Common myeloid progenitor, CD34-positive (primary cell): Measurements from ENCODE around the gene MERTK.

Experiments
- CTCF ChIA-PET: fragments of 350-600 bp; sonication (Branson Sonifier 250); formaldehyde crosslinking; loops from one replicate; lab custom pipeline; 2021; ENCODE audit warnings: antibody characterized with exemption; lab: Charles Lee
- POLR2A ChIA-PET: fragments of 350-600 bp; sonication (Branson Sonifier 250); formaldehyde crosslinking; loops from one replicate; lab custom pipeline; 2021; ENCODE audit warnings: antibody characterized with exemption; lab: Charles Lee
- DNase-seq, 3 donors: peaks; one replicate each; pipeline versions ENCODE4 v3.0.0 to v3.0.0-alpha.2; 2013
- H3K27ac ChIP-seq, 2 experiments: 1 replicate in 1 of 2; 2 replicates in 1 of 2; pipeline ENCODE4 v1.7.0; 2013; ENCODE audit warnings: inconsistent platforms in 2 of 2, low read length in 2 of 2, mild to moderate bottlenecking in 2 of 2, low read depth in 1 of 2, moderate library complexity in 1 of 2; ENCODE audit not compliant: severe bottlenecking in 2 of 2, insufficient read depth in 1 of 2, poor library complexity in 1 of 2
- H3K27me3 ChIP-seq, 5 experiments: replicated peaks in 2 of 5; 1 replicate in 3 of 5; 2 replicates in 2 of 5; pipeline versions ENCODE4 v1.6.1 to v1.7.0; 2013; ENCODE audit warnings: low read length in 4 of 5, mild to moderate bottlenecking in 2 of 5, moderate library complexity in 2 of 5, inconsistent platforms in 1 of 5; ENCODE audit not compliant: insufficient read depth in 5 of 5, control insufficient read depth in 4 of 5
- H3K36me3 ChIP-seq, 4 experiments: 1 replicate in 2 of 4; 2 replicates in 2 of 4; pipeline versions ENCODE4 v1.6.1 to v1.7.0; 2013; ENCODE audit warnings: low read length in 3 of 4, control low read depth in 1 of 4, mild to moderate bottlenecking in 1 of 4; ENCODE audit not compliant: control insufficient read depth in 4 of 4, insufficient read depth in 4 of 4
- H3K4me1 ChIP-seq, 4 experiments: 1 replicate in 3 of 4; 2 replicates in 1 of 4; pipeline versions ENCODE4 v1.6.1 to v1.7.1; 2013; ENCODE audit warnings: low read length in 3 of 4, mild to moderate bottlenecking in 3 of 4, control low read depth in 1 of 4, inconsistent platforms in 1 of 4, moderate library complexity in 1 of 4; ENCODE audit not compliant: control insufficient read depth in 4 of 4, insufficient read depth in 4 of 4; ENCODE audit errors: control extremely low read depth in 1 of 4
- H3K4me3 ChIP-seq, 7 experiments: 1 replicate in 4 of 7; 2 replicates in 3 of 7; pipeline versions ENCODE4 v1.5.1 to v1.7.0; 2013; ENCODE audit warnings: mild to moderate bottlenecking in 7 of 7, low read length in 6 of 7, moderate library complexity in 6 of 7, inconsistent platforms in 2 of 7, low read depth in 2 of 7, control low read depth in 1 of 7; ENCODE audit not compliant: insufficient read depth in 4 of 7, control insufficient read depth in 1 of 7; ENCODE audit errors: extremely low read depth in 1 of 7
- H3K9me3 ChIP-seq, 5 experiments: 1 replicate in 4 of 5; 2 replicates in 1 of 5; pipeline versions ENCODE4 v1.6.1 to v1.7.1; 2013; ENCODE audit warnings: low read length in 4 of 5, mild to moderate bottlenecking in 2 of 5, inconsistent platforms in 1 of 5, low read depth in 1 of 5, moderate library complexity in 1 of 5; ENCODE audit not compliant: control insufficient read depth in 4 of 5, insufficient read depth in 2 of 5; ENCODE audit errors: control extremely low read depth in 1 of 5
- WGBS: methylation state at CpG from one replicate; pipeline ENCODE4 v1.1.5; 2013; ENCODE audit not compliant: insufficient coverage; 5-methylcytosine and 5-hydroxymethylcytosine counted together

Gene MERTK

DNA sequence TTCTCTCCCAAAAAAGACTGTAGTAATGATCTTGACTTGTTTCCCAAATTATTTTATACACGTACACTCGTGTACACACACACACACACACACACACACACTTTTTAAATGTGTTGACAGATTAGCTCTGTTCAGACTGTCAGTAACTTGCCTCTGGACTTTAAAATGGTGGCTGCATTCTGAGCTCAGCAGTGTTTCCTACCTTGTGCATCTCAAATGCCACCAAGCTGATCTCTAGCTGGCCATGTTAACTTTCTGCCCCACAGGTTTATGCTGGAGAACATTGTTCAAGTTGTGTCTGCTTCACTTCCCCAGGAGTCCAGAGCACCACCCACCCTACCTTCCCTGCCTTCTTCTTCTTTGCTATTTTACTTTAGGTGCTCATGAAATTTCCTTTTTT lies 83.3 kb downstream of the MERTK start:
- no peak for DNase-seq
- Histone ChIP-seq H3K27ac (no peak overlapping the region), H3K27me3 (no peaks in the 10 kb centered on the region), H3K4me3 (no peak overlapping the region), H3K36me3 (peaks cover 5 to 45% (median 35%) of the 10 kb centered on the region in 4 experiments), H3K4me1 (no peaks in the 10 kb centered on the region), H3K9me3 (peaks cover 0 to 3% (median 0%) of the 10 kb centered on the region in 5 experiments)
- ChIA-PET POLR2A (no interaction called here), CTCF (interaction anchor here (0.6 kb wide), 1 partner anchor 16 kb away, joined by 3 read pairs; no protein-coding TSS in a partner anchor)
- 100% methylated on average over 2 of the region's 2 CpGs for WGBS

DNA sequence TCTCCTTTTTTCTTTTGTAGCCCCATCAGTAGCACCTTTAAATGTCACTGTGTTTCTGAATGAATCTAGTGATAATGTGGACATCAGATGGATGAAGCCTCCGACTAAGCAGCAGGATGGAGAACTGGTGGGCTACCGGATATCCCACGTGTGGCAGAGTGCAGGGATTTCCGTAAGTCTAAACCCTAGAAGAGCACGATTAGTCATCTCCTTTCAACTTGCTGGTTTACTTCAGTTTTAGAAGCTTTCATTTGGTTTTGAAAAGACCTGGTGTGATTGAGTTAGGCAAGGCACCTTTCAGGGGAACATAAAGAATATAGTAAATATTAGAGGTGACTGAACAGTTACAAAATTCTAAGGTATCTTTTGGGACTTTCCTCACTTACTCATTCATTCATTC lies 84.4 kb downstream of the MERTK start:
- POLR2A ChIA-PET, result no interaction called here
- no peak overlapping the region for H3K27ac ChIP-seq

DNA sequence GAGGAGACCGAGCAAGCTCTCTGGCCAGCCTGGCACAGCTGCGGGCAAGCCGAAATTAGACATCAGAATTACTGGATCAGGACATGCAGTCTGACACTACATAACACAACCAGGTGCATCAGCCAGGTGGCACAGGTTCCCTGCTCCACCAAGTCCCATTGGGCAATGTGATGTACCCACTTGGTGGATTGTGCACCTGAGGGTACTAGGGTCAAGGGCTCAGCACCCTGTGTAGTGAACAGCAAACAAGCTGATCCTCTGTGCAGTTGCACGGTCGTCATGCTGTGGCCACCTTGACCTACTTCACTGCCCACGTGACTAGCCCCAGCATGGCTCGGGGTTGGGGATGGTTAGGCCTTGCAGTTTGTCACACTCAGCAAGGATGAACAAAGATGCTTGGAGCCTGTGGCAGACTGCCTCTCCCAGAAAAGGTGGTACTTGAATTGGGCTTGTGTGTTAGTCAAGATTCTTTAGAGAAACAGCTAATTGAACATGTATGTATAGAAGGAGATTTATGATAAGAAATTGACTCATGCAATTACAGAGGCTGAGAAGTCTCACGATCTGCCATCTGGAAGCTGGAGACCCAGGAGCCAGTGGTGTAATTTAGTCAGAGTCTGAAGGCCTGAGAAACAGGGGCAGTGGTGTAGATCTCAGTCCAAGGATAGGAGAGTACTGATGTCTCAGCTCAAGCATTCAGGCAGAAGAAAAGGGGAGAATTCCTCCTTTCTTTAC lies 85.2 kb downstream of the MERTK start:
- ChIA-PET CTCF (interaction anchor here (1.5 kb wide), 1 partner anchor 17 kb away, joined by 3 read pairs; no protein-coding TSS in a partner anchor), POLR2A (no interaction called here)
- WGBS, result 76% methylated on average over 8 of the region's 8 CpGs
- peaks cover 2 to 50% (median 36%) of the 10 kb centered on the region in 4 experiments for H3K36me3 ChIP-seq
- DNase-seq, result no peak
- H3K27ac ChIP-seq, result no peak overlapping the region
- no peak overlapping the region for H3K4me3 ChIP-seq
- no peaks in the 10 kb centered on the region for H3K9me3 ChIP-seq
- H3K4me1 ChIP-seq, result no peaks in the 10 kb centered on the region
- H3K27me3 ChIP-seq, result no peaks in the 10 kb centered on the region

More for the DNA sequence above, 84.4 kb downstream of the MERTK start:
- DNase-seq, result no peak
- Histone ChIP-seq H3K27me3 (no peaks in the 10 kb centered on the region), H3K4me1 (no peaks in the 10 kb centered on the region), H3K36me3 (peaks cover 0 to 43% (median 33%) of the 10 kb centered on the region in 4 experiments), H3K4me3 (no peak overlapping the region), H3K9me3 (no peaks in the 10 kb centered on the region)
- CTCF ChIA-PET, result interaction anchor here (1.5 kb wide), 1 partner anchor 18 kb away, joined by 3 read pairs; no protein-coding TSS in a partner anchor
- WGBS, result 98% methylated on average over 5 of the region's 5 CpGs

DNA sequence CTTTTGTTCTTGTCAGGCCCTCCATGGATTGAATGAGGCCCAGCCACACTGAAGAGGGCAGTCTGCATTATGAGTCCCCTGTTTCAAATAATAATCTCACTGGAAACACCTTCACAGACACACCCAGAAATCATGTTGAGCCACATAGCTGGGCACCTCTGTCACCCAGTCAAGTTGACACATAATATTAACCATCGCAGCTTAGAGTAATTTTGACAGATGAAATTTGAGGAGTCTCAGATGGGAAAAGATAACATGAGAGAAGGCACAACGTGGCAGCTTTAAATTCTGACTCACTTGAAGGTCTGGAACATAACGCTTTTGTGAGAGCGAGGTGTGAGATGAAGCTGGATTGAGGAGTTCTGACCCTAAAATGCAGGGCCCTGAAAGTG lies 85.8 kb downstream of the MERTK start:
- Histone ChIP-seq H3K36me3 (peaks cover 2 to 53% (median 36%) of the 10 kb centered on the region in 4 experiments), H3K9me3 (no peaks in the 10 kb centered on the region), H3K4me3 (no peak overlapping the region), H3K27me3 (no peaks in the 10 kb centered on the region), H3K4me1 (no peaks in the 10 kb centered on the region), H3K27ac (no peak overlapping the region)
- 93% methylated on average over 4 of the region's 4 CpGs for WGBS
- ChIA-PET CTCF (interaction anchor here (1.5 kb wide), 1 partner anchor 17 kb away, joined by 3 read pairs; no protein-coding TSS in a partner anchor), POLR2A (no interaction called here)
- no peak for DNase-seq

DNA sequence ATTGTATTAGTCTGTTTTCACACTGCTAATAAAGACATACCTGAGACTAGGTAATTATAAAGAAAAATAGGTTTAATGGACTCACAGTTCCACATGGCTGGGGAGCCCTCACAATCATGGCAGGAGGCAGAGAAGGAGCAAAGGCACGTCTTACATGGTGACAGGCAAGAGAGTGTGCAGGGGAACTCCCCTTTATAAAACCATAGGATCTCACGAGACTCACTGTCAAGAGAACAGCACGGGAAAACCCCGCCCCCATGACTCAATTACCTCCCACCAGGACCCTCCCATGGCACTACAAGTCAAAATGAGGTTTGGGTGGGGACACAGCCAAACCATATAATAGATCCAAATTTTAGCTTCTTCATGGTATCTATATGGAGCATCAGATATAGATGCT lies 87.1 kb downstream of the MERTK start:
- no peaks in the 10 kb centered on the region for H3K4me1 ChIP-seq
- ChIA-PET CTCF (interaction anchor here (0.7 to 2.2 kb wide), 2 partner anchors 13 to 32 kb away, joined by 3 to 5 read pairs; no protein-coding TSS in a partner anchor), POLR2A (no interaction called here)
- WGBS, result 100% methylated on average over 3 of the region's 4 CpGs
- no peaks in the 10 kb centered on the region for H3K9me3 ChIP-seq
- no peak for DNase-seq
- no peak overlapping the region for H3K4me3 ChIP-seq
- H3K27me3 ChIP-seq, result no peaks in the 10 kb centered on the region
- peaks cover 2 to 53% (median 38%) of the 10 kb centered on the region in 4 experiments for H3K36me3 ChIP-seq
- no peak overlapping the region for H3K27ac ChIP-seq

DNA sequence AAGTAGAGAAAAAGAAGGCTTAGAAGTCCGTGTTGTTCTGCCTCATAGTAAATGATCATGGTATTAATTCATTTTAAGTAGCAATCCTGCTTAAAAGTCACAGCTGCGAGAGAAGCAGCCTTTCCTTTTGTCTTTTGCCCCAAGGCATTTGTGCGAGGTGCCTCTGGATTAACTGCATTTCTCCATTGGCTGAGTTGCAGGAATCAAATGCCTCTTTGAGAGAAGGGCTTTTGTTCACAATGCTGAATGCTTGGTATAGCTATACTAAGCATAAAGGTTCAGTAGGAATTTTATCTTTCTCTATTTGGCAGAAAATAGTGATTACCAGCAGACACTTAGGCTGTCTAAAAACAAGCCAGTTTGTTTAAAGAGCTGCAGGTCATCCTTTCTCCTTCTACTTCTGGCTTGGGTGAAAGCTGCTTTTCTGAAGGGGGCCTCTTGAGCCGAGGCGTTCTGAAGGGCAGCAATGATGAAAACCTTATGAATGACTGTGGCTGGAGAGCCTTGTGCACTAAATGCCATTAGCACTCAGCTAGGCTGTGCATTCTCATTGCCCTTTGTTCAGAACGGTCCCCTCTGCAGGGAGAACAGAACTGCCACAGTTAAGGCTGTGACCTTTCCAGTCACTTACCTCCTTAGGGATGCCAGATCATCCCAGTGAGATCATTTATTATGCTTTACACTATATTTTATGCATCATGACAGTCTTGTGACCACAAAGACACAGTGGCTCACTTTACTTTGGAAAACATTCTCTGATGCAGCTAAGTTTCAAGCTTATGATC lies 87.9 kb downstream of the MERTK start:
- WGBS, result 82% methylated on average over 5 of the region's 6 CpGs
- peaks cover 2 to 55% (median 38%) of the 10 kb centered on the region in 4 experiments for H3K36me3 ChIP-seq
- H3K4me1 ChIP-seq, result no peaks in the 10 kb centered on the region
- no peaks in the 10 kb centered on the region for H3K9me3 ChIP-seq
- no peaks in the 10 kb centered on the region for H3K27me3 ChIP-seq
- H3K27ac ChIP-seq, result no peak overlapping the region
- ChIA-PET CTCF (interaction anchor here (0.7 to 2.2 kb wide), 2 partner anchors 12 to 31 kb away, joined by 3 to 5 read pairs; no protein-coding TSS in a partner anchor), POLR2A (no interaction called here)
- H3K4me3 ChIP-seq, result no peak overlapping the region
- DNase-seq, result no peak
